Neural cell (in vitro differentiated cells): ENCODE data around the gene MYO1D. TPM values are rescaled to one million over a fixed set of nuclear protein-coding genes. Genes with fewer than 3 reads are reported as not detected.

Source experiments
- H2AFZ ChIP-seq: fragments of 200-600, 300-800 bp; sonication (generic), shearing (Covaris generic); 2 replicates; pipeline ENCODE4 v1.6.0; 2014; ENCODE audit warnings: low read depth, mild to moderate bottlenecking, antibody characterized with exemption, low read length, moderate library complexity
- H3F3A ChIP-seq: fragments of 200-600 bp; shearing (Covaris generic); 2 replicates; pipeline ENCODE4 v1.6.1; 2016; ENCODE audit warnings: mild to moderate bottlenecking, moderate library complexity, mixed read lengths, antibody characterized with exemption, low read length; ENCODE audit not compliant: insufficient read depth, poor library complexity, severe bottlenecking
- H3K27ac ChIP-seq: fragments of 200-600, 300-800 bp; sonication (generic), shearing (Covaris generic); 2 replicates; pipeline ENCODE4 v1.5.1; 2014; ENCODE audit warnings: mild to moderate bottlenecking, low read length, moderate library complexity
- H3K27me3 ChIP-seq: fragments of 300-800, 200-600 bp; sonication (generic), shearing (Covaris generic); 2 replicates; pipeline ENCODE4 v1.6.0; 2014; ENCODE audit warnings: mild to moderate bottlenecking, low read depth, low read length, moderate library complexity; ENCODE audit not compliant: insufficient read depth
- H3K36me3 ChIP-seq: fragments of 300-800, 200-600 bp; sonication (generic), shearing (Covaris generic); 2 replicates; pipeline ENCODE4 v1.5.1; 2014; ENCODE audit warnings: mild to moderate bottlenecking, antibody characterized with exemption, low read length, moderate library complexity; ENCODE audit not compliant: insufficient read depth
- H3K4me2 ChIP-seq: fragments of 300-800, 200-600 bp; sonication (generic), shearing (Covaris generic); 2 replicates; pipeline ENCODE4 v1.6.0; 2014; ENCODE audit warnings: mild to moderate bottlenecking, low read length
- H3K4me3 ChIP-seq: fragments of 300-800, 200-600 bp; sonication (generic), shearing (Covaris generic); 2 replicates; pipeline ENCODE4 v1.5.1; 2014; ENCODE audit warnings: mild to moderate bottlenecking, low read length, moderate library complexity
- H3K79me2 ChIP-seq: fragments of 200-600 bp; shearing (Covaris generic); replicated peaks from 2 replicates; pipeline ENCODE4 v1.6.0; 2014; ENCODE audit warnings: mild to moderate bottlenecking, low read length, moderate library complexity; ENCODE audit not compliant: insufficient read depth
- H3K9ac ChIP-seq: fragments of 300-800, 200-600 bp; sonication (generic), shearing (Covaris generic); 2 replicates; pipeline ENCODE4 v1.6.1; 2016; ENCODE audit warnings: mild to moderate bottlenecking, low read length, mixed read lengths
- H3K9me2 ChIP-seq: fragments of 200-600 bp; shearing (Covaris generic); 2 replicates; pipeline ENCODE4 v1.6.1; 2016; ENCODE audit warnings: mild to moderate bottlenecking, low read length, mixed read lengths; ENCODE audit not compliant: insufficient read depth
- H3K9me3 ChIP-seq: fragments of 200-600, 300-800 bp; sonication (generic), shearing (Covaris generic); 2 replicates; pipeline ENCODE4 v1.6.1; 2016; ENCODE audit warnings: mild to moderate bottlenecking, mixed run types, low read length, moderate library complexity, mixed read lengths
- H4K20me1 ChIP-seq: fragments of 200-600 bp; shearing (Covaris generic); 2 replicates; pipeline ENCODE4 v1.6.1; 2016; ENCODE audit warnings: mild to moderate bottlenecking, mixed run types; ENCODE audit not compliant: insufficient read depth
- CTCF ChIP-seq: fragments of 450-650 bp; IDR thresholded peaks from 2 replicates; pipeline ENCODE4 v1.5.1; 2014; ENCODE audit warnings: antibody characterized with exemption, mild to moderate bottlenecking, moderate library complexity; ENCODE audit not compliant: poor library complexity, severe bottlenecking
- EP300 ChIP-seq: fragments of 450-650 bp; conservative IDR thresholded peaks from 2 replicates; pipeline ENCODE4 v1.6.1; 2014; ENCODE audit warnings: antibody characterized with exemption, mild to moderate bottlenecking, moderate library complexity; ENCODE audit not compliant: poor library complexity, severe bottlenecking
- EZH2 ChIP-seq: fragments of 200-600, 300-800 bp; shearing (Covaris generic), sonication (generic); IDR thresholded peaks from 2 replicates; pipeline ENCODE4 v1.6.1; 2014; ENCODE audit warnings: antibody characterized with exemption, low read length, borderline replicate concordance, mild to moderate bottlenecking; ENCODE audit not compliant: insufficient read depth, poor library complexity, severe bottlenecking
- MXI1 ChIP-seq: fragments of 450-650 bp; conservative IDR thresholded peaks from 2 replicates; pipeline ENCODE4 v1.6.1; 2014; ENCODE audit warnings: antibody characterized with exemption, mild to moderate bottlenecking; ENCODE audit not compliant: poor library complexity, severe bottlenecking
- POLR2AphosphoS5 ChIP-seq: IDR thresholded peaks from 2 replicates; pipeline ENCODE4 v1.6.1; 2012
- RAD21 ChIP-seq: fragments of 450-650 bp; conservative IDR thresholded peaks from 2 replicates; pipeline ENCODE4 v1.6.1; 2014; ENCODE audit warnings: antibody characterized with exemption, mild to moderate bottlenecking, moderate library complexity
- REST ChIP-seq: IDR thresholded peaks from 2 replicates; pipeline ENCODE4 v1.6.1; 2012; ENCODE audit warnings: borderline replicate concordance
- SMC3 ChIP-seq: fragments of 450-650 bp; conservative IDR thresholded peaks from 2 replicates; pipeline ENCODE4 v1.6.1; 2014; ENCODE audit warnings: antibody characterized with exemption, mild to moderate bottlenecking, moderate library complexity; ENCODE audit not compliant: poor library complexity
- TAF1 ChIP-seq: IDR thresholded peaks from 2 replicates; pipeline ENCODE4 v1.6.1; 2012; ENCODE audit warnings: low read depth
- polyA plus RNA-seq: library from polyadenylated mRNA; depleted of rRNA; stranded (reverse); fragments of >200 nt; gene quantifications from 2 replicates; pipeline ENCODE4 v1.2.3, GENCODE V29; 2014

The MYO1D gene
- polyA plus RNA-seq, 1 donor from 2014 or later: 10.7 TPM

- TF ChIP-seq MXI1 (no peak), CTCF (no peak), SMC3 (no peak), REST (no peak), TAF1 (no peak), EZH2 (no peak), EP300 (no peak), RAD21 (no peak), POLR2AphosphoS5 (no peak)
- H3K4me3 ChIP-seq: peak overlapping the region; percentile 88
- peak overlapping the region; percentile 2 for H3K27ac ChIP-seq
These were observed 385.3 kb downstream of the MYO1D start for GRCh38 chr17:32491371-32492263.

GRCh38 chr17:32490101-32490482, 386.8 kb downstream of the MYO1D start:
- Histone ChIP-seq H3K27ac (peak overlapping the region; percentile 96), H3K9ac (peak overlapping the region; percentile 96), H3K4me3 (peak overlapping the region; percentile 88)

More at GRCh38 chr17:32491371-32492263, 385.3 kb downstream of the MYO1D start:
- Histone ChIP-seq H3K9ac (peak overlapping the region; percentile 96), H2AFZ (no peak overlapping the region), H4K20me1 (peaks cover 10% of the 10 kb centered on the region), H3K79me2 (peaks cover 50% of the 10 kb centered on the region), H3K9me3 (no peaks in the 10 kb centered on the region), H3K27me3 (no peaks in the 10 kb centered on the region), H3F3A (no peaks in the 10 kb centered on the region), H3K9me2 (no peaks in the 10 kb centered on the region), H3K36me3 (peaks cover 26% of the 10 kb centered on the region), H3K4me2 (peak overlapping the region; percentile 50)

More at GRCh38 chr17:32490101-32490482, 386.8 kb downstream of the MYO1D start:
- Histone ChIP-seq H3K9me2 (no peaks in the 10 kb centered on the region), H3K27me3 (no peaks in the 10 kb centered on the region), H3K4me2 (peak overlapping the region; percentile 50), H3K79me2 (peaks cover 50% of the 10 kb centered on the region), H3F3A (no peaks in the 10 kb centered on the region), H2AFZ (no peak overlapping the region), H3K9me3 (no peaks in the 10 kb centered on the region), H4K20me1 (peaks cover 10% of the 10 kb centered on the region), H3K36me3 (peaks cover 26% of the 10 kb centered on the region)
- TF ChIP-seq SMC3 (peak; percentile 30), EP300 (no peak)
